ENCODE results near the gene CDKN1C.

CDKN1C gene

DNA sequence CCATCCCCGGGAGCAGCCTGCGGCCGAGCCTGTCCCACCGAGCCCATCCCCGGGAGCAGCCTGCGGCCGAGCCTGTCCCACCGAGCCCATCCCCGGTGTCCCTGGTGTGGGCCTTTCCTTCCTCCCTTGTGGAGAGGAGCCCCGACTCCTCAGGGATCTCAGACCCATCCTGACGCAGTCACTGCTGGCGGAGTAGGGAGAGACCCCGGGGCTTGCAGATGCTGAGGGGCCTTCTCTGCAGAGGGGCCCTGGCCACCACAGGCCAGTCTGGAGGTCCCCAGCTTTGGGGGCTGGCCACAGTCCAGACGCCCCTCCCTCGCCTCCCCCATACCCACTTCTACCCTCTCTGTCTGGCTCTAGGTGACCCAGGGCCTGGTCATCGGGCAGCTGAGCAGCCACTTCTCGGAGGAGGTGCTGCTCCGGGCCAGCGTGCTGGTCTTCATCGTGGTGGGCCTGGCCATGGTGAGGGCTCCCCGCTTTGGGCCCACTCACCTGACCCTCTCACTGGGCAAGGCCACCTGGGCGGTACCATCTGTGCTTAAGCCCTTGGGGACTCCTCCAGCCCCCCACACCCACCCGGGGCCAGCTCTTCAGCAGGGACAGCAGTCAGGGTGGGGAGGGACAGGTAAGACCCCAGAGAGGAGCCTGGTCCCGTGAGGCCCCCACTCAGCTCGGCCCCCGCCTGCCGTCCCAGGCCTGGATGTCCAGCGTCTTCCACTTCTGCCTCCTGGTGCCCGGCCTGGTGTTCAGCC lies 36.3 kb upstream of the CDKN1C start:
- TF ChIP-seq, protein P1, sequence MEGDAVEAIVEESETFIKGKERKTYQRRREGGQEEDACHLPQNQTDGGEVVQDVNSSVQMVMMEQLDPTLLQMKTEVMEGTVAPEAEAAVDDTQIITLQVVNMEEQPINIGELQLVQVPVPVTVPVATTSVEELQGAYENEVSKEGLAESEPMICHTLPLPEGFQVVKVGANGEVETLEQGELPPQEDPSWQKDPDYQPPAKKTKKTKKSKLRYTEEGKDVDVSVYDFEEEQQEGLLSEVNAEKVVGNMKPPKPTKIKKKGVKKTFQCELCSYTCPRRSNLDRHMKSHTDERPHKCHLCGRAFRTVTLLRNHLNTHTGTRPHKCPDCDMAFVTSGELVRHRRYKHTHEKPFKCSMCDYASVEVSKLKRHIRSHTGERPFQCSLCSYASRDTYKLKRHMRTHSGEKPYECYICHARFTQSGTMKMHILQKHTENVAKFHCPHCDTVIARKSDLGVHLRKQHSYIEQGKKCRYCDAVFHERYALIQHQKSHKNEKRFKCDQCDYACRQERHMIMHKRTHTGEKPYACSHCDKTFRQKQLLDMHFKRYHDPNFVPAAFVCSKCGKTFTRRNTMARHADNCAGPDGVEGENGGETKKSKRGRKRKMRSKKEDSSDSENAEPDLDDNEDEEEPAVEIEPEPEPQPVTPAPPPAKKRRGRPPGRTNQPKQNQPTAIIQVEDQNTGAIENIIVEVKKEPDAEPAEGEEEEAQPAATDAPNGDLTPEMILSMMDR (IDR thresholded peaks at IDR 0.05; ENCODE audit: insufficient read depth, low read depth, low read length, missing control alignments): no peak
- no peak overlapping the region for H3K4me3 ChIP-seq (ENCODE audit: low read depth, low read length)
- no peak for DNase-seq (ENCODE audit: low read depth)

DNA sequence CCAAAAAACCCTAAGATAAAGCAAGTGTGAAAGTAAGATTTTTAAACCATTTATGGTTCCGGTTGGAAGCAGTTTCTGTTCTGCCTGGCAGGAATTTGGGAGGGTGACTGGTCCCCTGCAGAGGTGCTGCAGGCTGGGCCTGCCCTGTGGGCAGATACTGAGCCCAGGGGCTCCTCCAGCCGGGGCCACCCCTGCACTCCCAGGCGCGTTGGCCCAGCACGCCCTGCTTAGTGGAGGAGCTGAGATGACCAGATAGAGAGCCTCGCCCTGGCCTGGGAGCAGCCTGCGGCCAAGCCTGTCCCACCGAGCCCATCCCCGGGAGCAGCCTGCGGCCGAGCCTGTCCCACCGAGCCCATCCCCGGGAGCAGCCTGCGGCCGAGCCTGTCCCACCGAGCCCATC lies 35.7 kb upstream of the CDKN1C start:
- no peak overlapping the region for H3K4me3 ChIP-seq (ENCODE audit: low read depth, low read length)
- no peak for DNase-seq (ENCODE audit: low read depth)
- TF ChIP-seq, protein P1 (IDR thresholded peaks at IDR 0.05; ENCODE audit: insufficient read depth, low read depth, low read length, missing control alignments): no peak

DNA sequence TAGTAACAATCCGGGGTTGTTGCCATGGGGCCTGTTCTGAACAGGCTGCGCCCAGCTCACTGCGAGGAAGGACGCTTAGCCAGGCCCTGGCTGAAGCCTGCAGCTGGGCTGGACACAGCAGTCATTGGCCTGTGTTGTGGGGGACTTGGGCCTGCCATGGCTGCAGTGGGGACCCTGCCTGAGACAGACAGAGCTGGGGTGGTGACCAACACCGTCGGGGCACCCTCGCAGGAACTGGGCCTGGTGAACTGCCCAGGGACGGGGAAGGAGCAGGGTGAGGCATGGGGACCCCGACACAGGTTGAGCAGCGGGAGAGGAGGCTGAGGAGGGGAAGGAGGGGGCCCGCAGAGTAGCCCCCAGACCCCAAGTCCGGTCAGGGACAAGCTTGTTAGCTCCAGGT lies 34.8 kb upstream of the CDKN1C start:
- TF ChIP-seq, protein P1 (IDR thresholded peaks at IDR 0.05; ENCODE audit: insufficient read depth, low read depth, low read length, missing control alignments): no peak
- no peak overlapping the region for H3K4me3 ChIP-seq (ENCODE audit: low read depth, low read length)
- DNase-seq (ENCODE audit: low read depth): no peak

GRCh38 chr11:2919837-2920236 lies 34.3 kb upstream of the CDKN1C start:
- DNase-seq (ENCODE audit: low read depth): no peak
- TF ChIP-seq, protein P1 (IDR thresholded peaks at IDR 0.05; ENCODE audit: insufficient read depth, low read depth, low read length, missing control alignments): no peak
- H3K4me3 ChIP-seq (ENCODE audit: low read depth, low read length): no peak overlapping the region

- TF ChIP-seq, protein P1 (IDR thresholded peaks at IDR 0.05; ENCODE audit: insufficient read depth, low read depth, low read length, missing control alignments): no peak
- no peak for DNase-seq (ENCODE audit: low read depth)
Observed at GRCh38 chr11:2919188-2919587, 33.6 kb upstream of the CDKN1C start.

GRCh38 chr11:2917842-2918490 lies 32.4 kb upstream of the CDKN1C start:
- TF ChIP-seq, protein P1 (IDR thresholded peaks at IDR 0.05; ENCODE audit: insufficient read depth, low read depth, low read length, missing control alignments): no peak
- DNase-seq (ENCODE audit: low read depth): no peak
- no peak overlapping the region for H3K4me3 ChIP-seq (ENCODE audit: low read depth, low read length)

More at GRCh38 chr11:2919188-2919587, 33.6 kb upstream of the CDKN1C start:
- H3K4me3 ChIP-seq (ENCODE audit: low read depth, low read length): no peak overlapping the region
